ENCODE measurements around the gene PLCD1.

- TF ChIP-seq CTCF (IDR thresholded peaks at IDR 0.05) (no peak), POLR2A (IDR thresholded peaks at IDR 0.05) (no peak), POLR2AphosphoS5 (IDR thresholded peaks at IDR 0.05; ENCODE audit: insufficient read depth in 1 of 2, low read depth in 1 of 2) (no peak)
Observed at GRCh38 chr3:37999836-38000235, 29.6 kb downstream of the PLCD1 start.

Measured in vagina (tissue), 2 donors.